ENCODE results near the gene APCDD1L. TPM values are rescaled to one million over a fixed set of nuclear protein-coding genes. Genes with fewer than 3 reads are reported as not detected.

Gene APCDD1L
- total RNA-seq, 1 experiment from 2014 or later = not detected

- no peak overlapping the region for H3K4me3 ChIP-seq (ENCODE audit: low read depth, low read length)
- Mint-ChIP-seq H3K36me3 (ENCODE audit: insufficient read depth, unreplicated experiment) (no peaks in the 10 kb centered on the region), H3K9me3 (ENCODE audit: unreplicated experiment) (no peaks in the 10 kb centered on the region), H3K27ac (ENCODE audit: unreplicated experiment) (no peak overlapping the region), H3K4me1 (ENCODE audit: low read depth, unreplicated experiment) (no peaks in the 10 kb centered on the region), H3K27me3 (ENCODE audit: insufficient read depth, unreplicated experiment) (no peaks in the 10 kb centered on the region), H3K4me3 (ENCODE audit: unreplicated experiment) (no peak overlapping the region)
- TF ChIP-seq CTCF (IDR thresholded peaks at IDR 0.05; ENCODE audit: insufficient read depth in 1 of 2, low read depth in 1 of 2, low read length in 1 of 2, severe bottlenecking in 1 of 2, unreplicated experiment in 1 of 2) = no peak
- H3K27me3 ChIP-seq (replicated peaks; ENCODE audit: control insufficient read depth, insufficient read depth, low read length) = no peaks in the 10 kb centered on the region
- no peaks in the 10 kb centered on the region for H3K4me1 ChIP-seq
- no TSS peak for BruUV-seq (replicated peaks)
- intact Hi-C loops (cut with micrococcal nuclease; ENCODE audit: unreplicated experiment) = no loop called here
- H3K9me3 ChIP-seq = no peaks in the 10 kb centered on the region
- CTCF ChIA-PET = no interaction called here
- no peaks in the 10 kb centered on the region for H3K36me3 ChIP-seq (ENCODE audit: control insufficient read depth, insufficient read depth, low read length)
- POLR2A ChIA-PET = no interaction called here
- DNase-seq = no peak
These were observed 622 bp downstream of the APCDD1L start for GRCh38 chr20:58514321-58515232.

GRCh38 chr20:58513580-58514285 lies 1.5 kb downstream of the APCDD1L start:
- no peak overlapping the region for H3K4me3 Mint-ChIP-seq (ENCODE audit: unreplicated experiment)
- DNase-seq = no peak
- Histone ChIP-seq H3K9me3 (no peaks in the 10 kb centered on the region), H3K4me1 (no peaks in the 10 kb centered on the region), H3K36me3 (ENCODE audit: control insufficient read depth, insufficient read depth, low read length) (no peaks in the 10 kb centered on the region), H3K4me3 (ENCODE audit: low read depth, low read length) (no peak overlapping the region), H3K27me3 (replicated peaks; ENCODE audit: control insufficient read depth, insufficient read depth, low read length) (no peaks in the 10 kb centered on the region)
- no peaks in the 10 kb centered on the region for H3K36me3 Mint-ChIP-seq (ENCODE audit: insufficient read depth, unreplicated experiment)
- no peaks in the 10 kb centered on the region for H3K4me1 Mint-ChIP-seq (ENCODE audit: low read depth, unreplicated experiment)
- H3K27me3 Mint-ChIP-seq (ENCODE audit: insufficient read depth, unreplicated experiment) = no peaks in the 10 kb centered on the region
- BruUV-seq (replicated peaks) = no TSS peak
- no peaks in the 10 kb centered on the region for H3K9me3 Mint-ChIP-seq (ENCODE audit: unreplicated experiment)
- intact Hi-C loops (cut with micrococcal nuclease; ENCODE audit: unreplicated experiment) = no loop called here
- ChIA-PET POLR2A (no interaction called here), CTCF (no interaction called here)
- no peak overlapping the region for H3K27ac Mint-ChIP-seq (ENCODE audit: unreplicated experiment)
- TF ChIP-seq CTCF (IDR thresholded peaks at IDR 0.05; ENCODE audit: insufficient read depth in 1 of 2, low read depth in 1 of 2, low read length in 1 of 2, severe bottlenecking in 1 of 2, unreplicated experiment in 1 of 2) = no peak

DNA sequence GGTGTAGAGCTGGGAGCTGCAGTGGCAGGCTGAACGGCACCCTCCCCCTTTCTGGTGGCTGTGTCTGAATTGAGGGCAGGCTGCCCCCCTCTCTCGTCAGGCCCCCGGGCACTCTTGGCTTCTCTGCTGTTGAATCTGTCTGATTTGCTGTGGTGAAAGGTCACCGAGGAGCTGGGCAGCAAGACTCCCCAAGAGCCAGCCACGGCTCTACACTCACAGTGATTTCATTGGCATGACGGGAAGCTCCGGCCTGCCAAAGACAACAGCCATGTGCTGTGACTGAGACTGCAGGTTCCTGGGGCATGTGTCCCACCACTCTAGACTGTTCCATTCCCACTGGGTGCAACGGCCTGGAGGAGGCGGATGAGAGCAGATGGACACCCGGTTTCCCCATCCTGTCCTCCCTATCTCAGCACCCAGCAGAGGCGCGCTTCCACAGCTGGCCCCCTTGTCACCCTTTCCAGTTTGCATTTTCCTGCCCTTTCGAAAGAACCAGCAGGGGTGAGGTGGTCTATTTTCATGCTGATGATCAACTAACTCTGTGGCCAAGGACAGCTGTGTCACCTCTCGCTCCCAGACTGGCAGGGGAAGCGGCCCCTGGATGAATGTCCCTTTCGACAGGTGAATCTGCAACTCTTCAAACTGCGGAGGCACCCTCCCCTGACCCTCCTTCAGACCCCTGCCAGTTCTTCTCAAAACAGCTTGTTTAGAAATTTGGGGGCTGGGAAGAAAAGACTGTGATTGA lies 2.2 kb downstream of the APCDD1L start:
- no TSS peak for BruUV-seq (replicated peaks)
- POLR2A ChIA-PET = no interaction called here
- no peaks in the 10 kb centered on the region for H3K9me3 ChIP-seq
- intact Hi-C loops (cut with micrococcal nuclease; ENCODE audit: unreplicated experiment) = no loop called here
- H3K4me3 Mint-ChIP-seq (ENCODE audit: unreplicated experiment) = no peak overlapping the region
- no peaks in the 10 kb centered on the region for H3K9me3 Mint-ChIP-seq (ENCODE audit: unreplicated experiment)
- H3K27me3 ChIP-seq (replicated peaks; ENCODE audit: control insufficient read depth, insufficient read depth, low read length) = no peaks in the 10 kb centered on the region
- DNase-seq = no peak
- H3K4me1 Mint-ChIP-seq (ENCODE audit: low read depth, unreplicated experiment) = no peaks in the 10 kb centered on the region
- H3K27ac Mint-ChIP-seq (ENCODE audit: unreplicated experiment) = no peak overlapping the region
- CTCF ChIA-PET = interaction anchor here (0.5 kb wide), 1 partner anchor 139 kb away, joined by 8 read pairs; no protein-coding TSS in a partner anchor
- H3K36me3 Mint-ChIP-seq (ENCODE audit: insufficient read depth, unreplicated experiment) = no peaks in the 10 kb centered on the region
- no peak overlapping the region for H3K4me3 ChIP-seq (ENCODE audit: low read depth, low read length)
- no peaks in the 10 kb centered on the region for H3K36me3 ChIP-seq (ENCODE audit: control insufficient read depth, insufficient read depth, low read length)
- no peaks in the 10 kb centered on the region for H3K4me1 ChIP-seq
- no peak for TF ChIP-seq CTCF (IDR thresholded peaks at IDR 0.05; ENCODE audit: insufficient read depth in 1 of 2, low read depth in 1 of 2, low read length in 1 of 2, severe bottlenecking in 1 of 2, unreplicated experiment in 1 of 2)
- H3K27me3 Mint-ChIP-seq (ENCODE audit: insufficient read depth, unreplicated experiment) = no peaks in the 10 kb centered on the region
